Islet of Langerhans (tissue), 1 donor: Measurements from ENCODE around the gene PLEKHO1.
"Not testable (repeated sequence)": the region's sequence is repeated elsewhere in the genome, so short reads cannot be mapped to it uniquely, and the experiment has no call there.

ENCODE experiments used
- FAIRE-seq: peaks from one replicate; lab custom pipeline; 2011; peaks lifted over from hg19 to GRCh38; lab: Jason Lieb, UNC

The PLEKHO1 gene

DNA sequence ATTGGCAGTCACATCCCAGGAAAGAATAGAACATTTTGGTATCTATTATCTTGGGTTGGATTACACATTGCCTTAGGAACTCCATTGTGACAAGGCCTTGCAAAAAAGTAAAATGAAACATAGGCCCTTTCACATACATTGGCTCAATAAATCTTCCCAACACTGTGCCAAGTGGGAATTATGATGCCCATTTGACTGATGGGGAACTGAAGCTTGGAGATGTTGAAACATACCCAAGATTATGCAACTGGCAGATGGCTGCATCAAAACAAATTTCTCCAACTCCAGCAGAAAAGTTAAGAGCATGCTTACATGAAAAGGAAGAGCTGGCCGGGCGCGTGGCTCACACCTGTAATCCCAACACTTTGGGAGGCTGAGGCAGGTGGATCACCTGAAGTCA is 26.9 kb downstream of the PLEKHO1 start:
- FAIRE-seq = no peak

DNA sequence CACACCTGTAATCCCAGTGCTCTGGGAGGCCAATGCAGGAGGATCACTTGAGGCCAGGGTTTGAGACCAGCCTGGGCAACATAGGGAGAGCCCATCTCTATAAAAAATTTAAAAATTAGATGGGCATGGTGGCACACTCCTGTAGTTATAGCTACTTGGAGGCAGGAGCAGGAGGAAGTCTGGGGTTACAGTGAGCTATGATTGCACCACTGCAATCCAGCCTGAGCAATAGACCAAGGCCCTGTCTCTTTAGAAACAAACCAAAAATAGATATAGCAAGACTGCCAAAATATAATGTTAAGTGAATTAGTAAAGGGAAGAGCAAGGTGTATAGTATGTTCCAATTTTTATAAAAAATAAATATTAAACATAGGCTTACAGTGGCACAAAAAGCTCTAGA is 28.8 kb downstream of the PLEKHO1 start:
- no peak for FAIRE-seq

DNA sequence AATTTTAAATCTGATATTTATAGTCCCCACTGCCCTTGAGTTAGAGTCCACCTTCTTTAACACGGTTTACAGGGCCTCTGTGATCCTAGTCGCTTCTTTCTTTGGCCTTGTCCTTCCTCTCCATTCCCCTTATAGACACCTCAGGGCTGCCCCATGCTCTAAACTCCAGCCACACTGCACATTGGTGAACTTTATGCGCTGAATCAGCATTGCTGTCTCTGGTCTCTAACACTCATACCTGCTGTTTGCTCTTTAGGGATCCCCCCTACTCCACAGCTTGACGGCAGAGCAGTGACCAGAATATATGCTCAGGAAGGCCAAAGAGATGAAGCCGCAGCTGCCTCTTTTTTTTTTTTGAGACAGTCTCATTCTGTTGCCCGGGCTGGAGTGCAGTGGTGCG is 30.2 kb downstream of the PLEKHO1 start:
- no peak for FAIRE-seq

DNA sequence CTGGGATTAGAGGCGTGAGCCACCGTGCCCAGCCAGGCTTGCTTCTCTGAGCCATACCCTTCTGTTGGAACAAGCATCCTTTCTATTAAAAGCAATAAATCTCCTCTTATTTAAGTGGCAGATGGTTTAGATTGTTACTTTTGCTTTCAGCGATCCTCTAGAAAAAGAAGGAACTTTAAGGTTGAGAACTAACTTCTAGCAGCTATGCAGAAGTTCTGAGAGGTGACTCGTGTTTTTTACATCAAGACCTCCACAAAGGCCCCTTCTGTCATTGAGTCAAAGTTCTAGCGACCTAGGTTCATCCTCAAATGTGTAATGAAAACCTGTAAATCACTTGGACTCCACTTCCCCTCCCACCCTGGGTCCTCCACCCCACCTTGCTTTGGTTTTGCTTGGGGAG is 30.8 kb downstream of the PLEKHO1 start:
- FAIRE-seq = no peak

DNA sequence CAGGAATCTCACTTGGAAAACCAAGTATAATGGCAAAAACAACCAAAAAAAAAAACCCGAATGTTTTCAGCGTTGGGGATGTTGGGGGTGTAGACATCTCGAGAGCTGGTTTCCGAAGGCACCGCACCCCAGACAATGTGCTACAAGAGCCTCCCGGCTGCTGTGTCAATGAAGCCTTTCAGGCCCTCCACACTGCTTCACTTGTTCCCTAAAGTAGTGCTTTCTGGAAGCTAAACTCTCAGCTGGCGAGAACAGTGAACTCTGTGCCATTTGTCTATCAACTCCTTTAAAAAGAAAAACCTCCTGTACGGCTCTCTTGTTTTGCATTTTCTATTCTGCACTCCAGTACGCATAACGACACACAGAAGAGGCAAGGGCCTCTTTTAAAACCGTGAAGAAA is 32.5 kb downstream of the PLEKHO1 start:
- no peak for FAIRE-seq

DNA sequence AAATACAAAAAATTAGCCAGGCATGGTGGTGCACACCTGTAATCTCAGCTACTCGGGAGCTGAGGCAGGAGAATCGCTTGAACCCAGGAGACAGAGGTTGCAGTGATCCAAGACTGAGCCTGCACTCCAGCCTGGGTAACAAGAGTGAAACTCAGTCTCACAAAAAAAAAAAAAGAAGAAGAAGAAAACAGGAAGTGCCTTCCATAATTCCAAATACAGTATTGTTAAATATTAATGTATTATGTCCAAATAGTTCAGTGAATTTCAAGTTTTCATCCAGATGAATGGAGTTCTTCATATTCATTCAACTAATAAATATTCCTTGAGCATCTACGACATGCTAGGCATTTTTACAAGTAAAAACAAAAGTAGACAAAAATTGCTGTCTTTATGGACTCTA is 33.3 kb downstream of the PLEKHO1 start:
- no peak for FAIRE-seq

DNA sequence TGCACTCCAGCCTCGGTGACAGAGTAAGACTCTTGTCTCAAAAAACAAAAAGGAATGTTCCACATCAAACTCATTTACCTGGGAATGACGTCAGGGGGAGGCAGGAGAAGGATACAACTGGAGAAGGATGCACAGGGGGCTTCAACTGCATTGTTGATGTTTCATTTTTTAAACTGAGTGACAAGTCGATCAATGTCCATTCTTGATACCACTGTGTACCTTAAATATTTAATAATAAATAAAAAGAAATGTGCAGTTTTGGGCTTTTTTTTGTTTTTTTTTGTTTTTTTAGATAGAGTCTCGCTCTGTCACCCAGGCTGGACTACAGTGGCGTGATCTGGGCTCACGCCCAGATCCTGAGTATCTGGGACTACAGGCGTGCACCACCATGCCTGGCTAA is 35.8 kb downstream of the PLEKHO1 start:
- FAIRE-seq = no peak

DNA sequence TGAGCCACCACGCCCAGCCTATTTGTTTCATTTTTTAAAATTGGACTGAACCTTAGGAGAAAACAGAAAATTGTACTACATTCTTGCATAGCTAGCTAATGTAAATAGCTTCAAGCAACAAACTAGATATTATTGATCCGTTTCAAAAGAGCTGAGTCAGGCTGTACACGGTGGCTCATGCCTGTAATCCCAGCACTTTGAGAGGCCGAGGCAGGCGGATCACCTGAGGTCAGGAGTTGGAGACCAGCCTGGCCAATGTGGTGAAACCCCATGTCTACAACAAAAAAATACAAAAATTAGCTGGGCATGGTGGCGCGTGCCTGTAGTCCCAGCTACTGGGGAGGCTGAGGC is 36.7 kb downstream of the PLEKHO1 start:
- not testable (repeated sequence) for FAIRE-seq

DNA sequence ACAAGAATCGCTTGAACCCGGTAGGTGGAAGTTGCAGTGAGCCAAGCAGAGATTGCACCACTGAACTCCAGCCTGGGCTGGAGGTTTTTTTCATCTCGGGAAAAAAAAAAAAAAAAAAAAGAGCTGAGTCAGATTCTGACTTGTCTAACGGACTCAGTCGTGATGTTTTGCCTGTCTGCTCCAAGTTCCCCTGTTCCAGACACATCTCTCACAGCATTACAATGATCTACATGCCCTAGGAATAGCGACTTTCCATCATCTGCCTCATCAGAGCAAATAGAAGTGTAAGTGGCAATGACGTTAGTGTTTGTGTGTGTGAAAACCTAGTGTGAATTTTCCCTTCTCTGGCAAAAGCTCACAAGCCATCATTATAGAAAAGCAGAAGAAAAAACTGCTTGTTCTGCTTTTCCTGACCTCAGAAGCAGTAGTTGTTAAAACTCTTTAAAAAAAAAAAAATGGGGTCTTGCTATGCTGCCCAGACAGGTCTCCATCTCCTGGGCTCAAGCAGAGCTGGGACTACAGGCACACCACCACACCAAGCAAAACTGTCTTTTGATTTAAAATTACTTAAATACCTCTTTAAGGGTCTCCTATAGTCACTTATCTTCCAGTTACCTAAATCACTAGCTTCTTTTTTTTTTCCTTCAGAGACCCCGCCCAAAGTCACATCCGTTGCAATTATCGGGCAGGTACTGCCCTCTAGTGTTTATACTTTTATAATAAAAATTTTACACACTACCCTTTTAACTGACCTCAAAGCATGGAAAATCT is 37.3 kb downstream of the PLEKHO1 start:
- FAIRE-seq = peak; percentile 17

DNA sequence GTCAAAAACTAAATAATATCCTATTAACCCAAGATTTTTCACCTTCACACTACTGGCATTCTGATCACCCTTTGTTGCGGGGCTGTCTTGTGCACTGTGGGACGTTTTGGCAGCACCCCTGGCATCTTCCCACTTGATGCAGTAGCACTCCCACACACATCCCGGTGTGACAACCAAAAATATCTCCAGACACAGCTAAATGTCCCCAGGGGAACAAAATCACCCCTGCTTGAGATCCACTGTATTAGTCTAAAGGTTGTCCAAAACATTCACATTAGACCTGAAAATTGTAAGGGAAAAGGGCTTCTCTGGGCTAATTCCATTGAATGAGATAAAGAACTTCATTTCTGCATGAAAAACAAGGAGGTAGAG is 37.8 kb downstream of the PLEKHO1 start:
- FAIRE-seq = no peak

DNA sequence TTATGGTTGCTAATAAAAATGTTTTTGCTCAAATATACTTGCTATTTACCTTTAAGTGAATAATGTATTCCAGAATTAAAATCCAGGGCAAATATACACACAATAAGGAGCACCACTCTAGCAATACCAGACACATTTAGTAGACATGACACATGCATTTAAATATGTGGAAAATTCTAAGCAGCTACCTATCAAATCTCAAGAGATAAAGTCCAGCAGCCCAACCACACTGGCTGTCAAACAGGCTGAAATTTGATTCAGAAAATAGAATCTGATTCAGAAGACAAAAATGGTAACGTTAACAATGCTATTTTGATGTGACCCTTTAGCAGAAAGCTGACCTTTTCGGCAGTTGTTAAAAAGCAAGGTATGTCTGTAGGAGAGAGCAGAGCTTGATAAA is 42.3 kb downstream of the PLEKHO1 start:
- FAIRE-seq = no peak

DNA sequence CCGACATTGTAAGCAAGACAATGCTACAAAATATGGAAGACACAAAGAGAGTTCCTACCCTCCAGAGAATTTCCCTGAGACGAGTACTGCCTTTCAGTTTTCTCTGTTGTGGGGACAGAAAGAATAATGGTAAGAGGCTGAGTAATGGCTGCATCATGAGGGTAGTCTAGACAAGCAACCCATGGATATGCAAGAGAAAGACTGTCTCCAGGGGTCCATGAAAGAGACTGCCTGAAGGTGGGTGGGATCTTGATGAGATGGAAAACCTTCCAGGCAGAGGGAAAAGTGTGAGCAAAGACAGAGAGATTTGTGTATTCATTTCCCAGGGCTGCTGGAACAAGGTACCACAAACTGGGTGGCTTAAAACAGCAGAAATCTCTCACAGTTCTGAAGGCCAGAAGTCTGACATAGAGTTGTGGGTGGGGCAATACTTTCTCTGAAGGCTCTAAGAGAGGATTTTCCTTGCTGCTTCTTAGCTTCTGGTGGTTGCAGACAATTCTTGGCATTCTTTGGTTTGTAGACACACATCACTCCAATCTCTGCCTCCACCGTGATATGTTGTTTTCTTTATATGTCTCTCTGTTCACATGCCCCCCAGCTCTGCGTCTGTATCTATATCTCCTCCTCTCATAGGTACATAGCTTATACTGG is 44.8 kb downstream of the PLEKHO1 start:
- no peak for FAIRE-seq

DNA sequence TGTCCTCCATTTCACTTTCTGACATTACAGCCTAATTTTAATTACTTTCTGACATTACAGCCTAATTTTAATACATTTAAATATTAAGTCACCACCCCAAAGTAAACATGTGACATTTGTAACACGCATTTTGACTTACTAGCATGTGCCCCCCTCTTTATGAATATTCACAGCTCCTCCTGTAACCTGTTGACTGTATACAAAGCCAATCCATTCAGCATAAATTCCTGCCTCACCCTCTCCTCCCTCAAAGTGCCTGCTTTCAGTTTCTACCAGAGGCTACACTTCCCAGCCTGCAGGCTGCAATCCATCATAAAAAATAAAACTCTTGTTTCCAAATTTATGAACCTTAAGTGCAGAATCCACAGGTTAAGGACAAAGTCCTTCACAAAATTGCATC is 46.7 kb downstream of the PLEKHO1 start:
- FAIRE-seq = no peak

DNA sequence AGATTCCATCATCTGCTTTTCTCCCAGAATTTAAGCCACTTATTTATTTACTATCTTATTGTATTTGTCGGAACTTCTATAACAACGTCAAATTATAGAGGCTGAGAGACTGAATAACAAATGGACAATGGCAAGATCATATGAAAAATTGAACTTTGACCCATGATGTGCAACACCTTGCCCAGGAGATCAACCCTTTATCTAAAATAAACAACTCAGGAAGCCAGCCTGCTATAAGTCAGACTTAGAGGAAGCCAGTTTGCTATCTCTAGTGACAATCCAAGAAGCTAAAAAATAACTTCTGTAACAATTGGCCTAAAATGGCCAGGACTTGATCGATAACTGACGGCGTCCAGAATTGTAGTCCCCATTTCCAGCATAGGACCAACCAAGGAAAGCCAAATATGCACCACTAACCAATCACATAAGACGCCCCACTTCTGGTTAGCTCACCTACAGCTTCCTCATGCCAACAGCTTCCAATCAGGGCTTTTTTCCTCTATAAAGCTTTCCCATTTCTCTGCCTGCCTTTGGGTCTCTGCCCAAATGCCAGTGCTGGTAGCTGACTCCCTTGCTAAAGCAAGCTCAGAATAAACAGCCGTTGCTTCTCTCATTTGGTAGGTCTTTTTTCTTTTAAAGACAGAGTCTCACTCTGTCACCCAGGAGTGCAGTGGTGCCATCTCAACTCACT is 57.7 kb downstream of the PLEKHO1 start:
- FAIRE-seq = no peak

DNA sequence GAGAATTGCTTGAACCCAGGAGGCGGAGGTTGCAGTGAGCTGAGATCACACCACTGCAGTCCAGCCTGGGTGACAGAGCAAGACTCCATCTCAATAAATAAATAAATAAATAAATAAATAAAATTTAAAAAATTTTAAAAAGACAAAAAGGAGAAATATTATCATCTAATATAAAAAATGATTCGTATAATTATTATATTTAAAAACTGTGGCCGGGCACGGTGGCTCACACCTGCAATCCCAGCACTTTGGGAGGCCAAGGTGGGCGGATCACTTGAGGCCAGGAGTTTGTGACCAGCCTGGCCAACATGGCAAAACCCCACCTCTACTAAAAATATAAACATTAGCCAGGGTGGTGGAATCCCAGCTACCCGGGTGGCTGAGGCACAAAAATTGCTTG is 58.7 kb downstream of the PLEKHO1 start:
- not testable (repeated sequence) for FAIRE-seq
